Measurements from ENCODE around the gene KMO.

Gene KMO

DNA sequence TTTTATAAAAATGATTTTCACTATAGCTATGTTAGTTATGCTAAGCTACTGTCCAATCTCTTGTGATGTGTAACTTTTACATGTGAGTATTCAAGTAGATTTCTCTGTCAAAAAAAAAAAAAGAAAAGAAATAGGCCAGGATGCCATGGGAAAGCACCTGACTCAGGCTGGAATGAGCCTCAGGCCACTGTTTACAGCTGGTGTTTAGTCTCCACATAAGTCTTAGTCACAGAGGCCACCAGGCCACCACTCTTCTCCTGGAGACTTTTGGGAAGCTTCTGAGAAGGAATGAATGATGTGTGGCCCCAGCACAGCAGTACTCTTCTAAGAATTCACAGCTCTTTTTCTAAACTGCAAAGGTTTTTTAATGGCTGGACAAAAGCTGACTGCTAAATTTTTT, 59.1 kb downstream of the KMO start:
- Histone ChIP-seq H3K9ac (ENCODE audit: low read depth in 1 of 2, low read length in 2 of 2) (no peak overlapping the region), H3K27ac (ENCODE audit: low read depth, low read length) (no peak overlapping the region), H3K27me3 (ENCODE audit: control insufficient read depth in 1 of 2, insufficient read depth in 2 of 2, low read length in 2 of 2) (no peaks in the 10 kb centered on the region), H3K36me3 (ENCODE audit: control insufficient read depth in 1 of 2, insufficient read depth in 2 of 2, low read length in 2 of 2) (peaks cover 0 to 3% of the 10 kb centered on the region in 2 donors), H3K4me1 (ENCODE audit: control insufficient read depth in 1 of 2, insufficient read depth in 2 of 2, low read length in 2 of 2) (no peaks in the 10 kb centered on the region), H3K9me3 (ENCODE audit: control insufficient read depth in 1 of 2, low read length in 2 of 2) (no peaks in the 10 kb centered on the region), H3K4me3 (ENCODE audit: low read depth in 1 of 2, low read length in 2 of 2) (no peak overlapping the region)

DNA sequence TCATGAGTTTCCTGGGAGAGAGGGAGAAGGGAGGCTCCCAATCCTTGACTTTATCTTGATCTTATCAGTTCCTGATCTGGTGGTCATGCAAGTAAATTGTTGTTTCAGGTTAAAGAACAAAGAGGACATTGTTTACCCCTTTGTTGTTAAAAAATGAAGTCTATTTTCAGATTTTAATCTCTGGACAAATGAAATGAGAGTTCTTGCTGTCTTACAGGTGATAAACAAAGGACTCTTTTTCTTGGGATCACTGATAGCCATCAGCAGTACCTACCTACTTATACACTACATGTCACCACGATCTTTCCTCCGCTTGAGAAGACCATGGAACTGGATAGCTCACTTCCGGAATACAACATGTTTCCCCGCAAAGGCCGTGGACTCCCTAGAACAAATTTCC, 59.6 kb downstream of the KMO start:
- H3K27me3 ChIP-seq (ENCODE audit: control insufficient read depth in 1 of 2, insufficient read depth in 2 of 2, low read length in 2 of 2): no peaks in the 10 kb centered on the region
- no peak overlapping the region for H3K27ac ChIP-seq (ENCODE audit: low read depth, low read length)
- no peaks in the 10 kb centered on the region for H3K4me1 ChIP-seq (ENCODE audit: control insufficient read depth in 1 of 2, insufficient read depth in 2 of 2, low read length in 2 of 2)
- peaks cover 0 to 3% of the 10 kb centered on the region in 2 donors for H3K36me3 ChIP-seq (ENCODE audit: control insufficient read depth in 1 of 2, insufficient read depth in 2 of 2, low read length in 2 of 2)
- H3K9me3 ChIP-seq (ENCODE audit: control insufficient read depth in 1 of 2, low read length in 2 of 2): no peaks in the 10 kb centered on the region
- no peak overlapping the region for H3K4me3 ChIP-seq (ENCODE audit: low read depth in 1 of 2, low read length in 2 of 2)
- H3K9ac ChIP-seq (ENCODE audit: low read depth in 1 of 2, low read length in 2 of 2): no peak overlapping the region

DNA sequence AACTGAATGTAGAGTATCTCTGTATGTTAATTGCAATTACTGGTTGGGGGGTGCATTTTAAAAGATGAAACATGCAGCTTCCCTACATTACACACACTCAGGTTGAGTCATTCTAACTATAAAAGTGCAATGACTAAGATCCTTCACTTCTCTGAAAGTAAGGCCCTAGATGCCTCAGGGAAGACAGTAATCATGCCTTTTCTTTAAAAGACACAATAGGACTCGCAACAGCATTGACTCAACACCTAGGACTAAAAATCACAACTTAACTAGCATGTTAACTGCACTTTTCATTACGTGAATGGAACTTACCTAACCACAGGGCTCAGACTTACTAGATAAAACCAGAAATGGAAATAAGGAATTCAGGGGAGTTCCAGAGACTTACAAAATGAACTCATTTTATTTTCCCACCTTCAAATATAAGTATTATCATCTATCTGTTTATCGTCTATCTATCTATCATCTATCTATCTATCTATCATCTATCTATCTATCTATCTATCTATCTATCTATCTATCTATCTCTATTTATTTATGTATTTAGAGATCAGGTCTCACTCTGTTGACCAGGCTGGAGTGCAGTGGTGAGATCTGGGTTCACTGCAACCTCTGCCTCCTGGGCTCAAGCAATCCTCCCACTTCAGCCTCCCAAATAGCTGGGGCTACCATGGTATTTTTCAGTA, 60.2 kb downstream of the KMO start:
- Histone ChIP-seq H3K36me3 (ENCODE audit: control insufficient read depth in 1 of 2, insufficient read depth in 2 of 2, low read length in 2 of 2) (peaks cover 0 to 3% of the 10 kb centered on the region in 2 donors), H3K4me3 (ENCODE audit: low read depth in 1 of 2, low read length in 2 of 2) (no peak overlapping the region), H3K9ac (ENCODE audit: low read depth in 1 of 2, low read length in 2 of 2) (no peak overlapping the region), H3K9me3 (ENCODE audit: control insufficient read depth in 1 of 2, low read length in 2 of 2) (no peaks in the 10 kb centered on the region), H3K4me1 (ENCODE audit: control insufficient read depth in 1 of 2, insufficient read depth in 2 of 2, low read length in 2 of 2) (no peaks in the 10 kb centered on the region), H3K27ac (ENCODE audit: low read depth, low read length) (no peak overlapping the region), H3K27me3 (ENCODE audit: control insufficient read depth in 1 of 2, insufficient read depth in 2 of 2, low read length in 2 of 2) (no peaks in the 10 kb centered on the region)

DNA sequence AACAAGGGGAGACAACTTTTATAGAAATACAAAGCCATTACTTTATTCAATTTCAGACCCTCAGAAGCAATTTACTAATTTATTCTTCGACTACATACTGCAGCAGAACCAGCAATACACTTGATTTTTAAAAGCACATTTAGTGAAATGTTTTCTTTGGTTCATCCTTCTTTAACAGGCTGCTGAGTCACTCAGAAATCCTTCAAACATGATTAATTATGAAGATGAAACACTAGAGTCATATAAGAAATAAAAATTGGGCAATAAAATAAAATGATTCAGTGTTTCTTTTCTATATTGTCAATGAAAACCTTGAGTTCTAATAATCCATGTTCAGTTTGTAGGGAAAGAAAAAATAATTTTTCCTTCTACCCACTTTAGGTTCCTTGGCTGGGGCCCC, 61.0 kb downstream of the KMO start:
- Histone ChIP-seq H3K27ac (ENCODE audit: low read depth, low read length) (no peak overlapping the region), H3K9me3 (ENCODE audit: control insufficient read depth in 1 of 2, low read length in 2 of 2) (no peaks in the 10 kb centered on the region), H3K4me1 (ENCODE audit: control insufficient read depth in 1 of 2, insufficient read depth in 2 of 2, low read length in 2 of 2) (no peaks in the 10 kb centered on the region), H3K27me3 (ENCODE audit: control insufficient read depth in 1 of 2, insufficient read depth in 2 of 2, low read length in 2 of 2) (no peaks in the 10 kb centered on the region), H3K4me3 (ENCODE audit: low read depth in 1 of 2, low read length in 2 of 2) (no peak overlapping the region), H3K9ac (ENCODE audit: low read depth in 1 of 2, low read length in 2 of 2) (no peak overlapping the region), H3K36me3 (ENCODE audit: control insufficient read depth in 1 of 2, insufficient read depth in 2 of 2, low read length in 2 of 2) (peaks cover 0 to 3% of the 10 kb centered on the region in 2 donors)

DNA sequence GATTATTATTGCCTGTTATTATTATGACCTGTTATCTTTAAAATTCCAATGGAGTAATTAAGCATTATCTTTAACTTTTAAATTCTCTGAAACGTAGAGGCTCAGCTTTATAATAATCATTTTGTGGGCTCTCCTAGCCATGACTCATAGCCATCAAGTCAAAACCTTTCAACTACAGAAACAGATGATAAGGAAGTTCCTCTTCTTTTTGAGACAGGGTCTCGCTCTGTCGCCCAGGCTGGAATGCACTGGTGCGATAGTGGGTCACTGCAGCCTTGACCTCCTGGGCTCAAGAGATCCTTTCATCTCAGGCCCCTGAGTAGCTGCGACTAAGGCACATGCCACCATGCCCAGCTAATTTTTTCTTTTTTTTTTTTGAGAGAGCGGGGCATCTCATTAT, 64.5 kb downstream of the KMO start:
- Histone ChIP-seq H3K36me3 (ENCODE audit: control insufficient read depth in 1 of 2, insufficient read depth in 2 of 2, low read length in 2 of 2) (peaks cover 0 to 3% of the 10 kb centered on the region in 2 donors), H3K27me3 (ENCODE audit: control insufficient read depth in 1 of 2, insufficient read depth in 2 of 2, low read length in 2 of 2) (no peaks in the 10 kb centered on the region), H3K4me1 (ENCODE audit: control insufficient read depth in 1 of 2, insufficient read depth in 2 of 2, low read length in 2 of 2) (no peaks in the 10 kb centered on the region), H3K4me3 (ENCODE audit: low read depth in 1 of 2, low read length in 2 of 2) (no peak overlapping the region), H3K9ac (ENCODE audit: low read depth in 1 of 2, low read length in 2 of 2) (no peak overlapping the region), H3K9me3 (ENCODE audit: control insufficient read depth in 1 of 2, low read length in 2 of 2) (no peaks in the 10 kb centered on the region), H3K27ac (ENCODE audit: low read depth, low read length) (no peak overlapping the region)

DNA sequence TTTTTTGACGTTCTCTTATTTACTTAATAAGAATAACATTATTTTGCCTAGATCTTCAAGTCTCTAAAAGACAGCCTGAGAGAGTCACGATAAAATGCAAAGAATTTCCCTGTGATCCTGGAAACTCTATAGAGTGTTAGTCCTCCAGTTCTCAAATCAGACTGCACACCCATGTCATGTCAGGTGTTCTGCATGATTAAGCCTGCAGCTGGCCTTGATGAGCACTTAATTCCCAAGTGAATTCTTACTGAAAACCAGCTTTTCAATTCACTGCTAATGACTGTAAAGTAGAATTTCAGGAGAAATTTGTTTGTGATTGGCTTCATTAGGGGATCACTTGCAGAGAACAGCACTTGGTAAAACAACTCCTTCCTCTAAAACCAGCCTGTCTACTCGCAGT, 66.1 kb downstream of the KMO start:
- Histone ChIP-seq H3K4me1 (ENCODE audit: control insufficient read depth in 1 of 2, insufficient read depth in 2 of 2, low read length in 2 of 2) (no peaks in the 10 kb centered on the region), H3K27me3 (ENCODE audit: control insufficient read depth in 1 of 2, insufficient read depth in 2 of 2, low read length in 2 of 2) (no peaks in the 10 kb centered on the region), H3K4me3 (ENCODE audit: low read depth in 1 of 2, low read length in 2 of 2) (no peak overlapping the region), H3K36me3 (ENCODE audit: control insufficient read depth in 1 of 2, insufficient read depth in 2 of 2, low read length in 2 of 2) (peaks cover 0 to 3% of the 10 kb centered on the region in 2 donors), H3K9ac (ENCODE audit: low read depth in 1 of 2, low read length in 2 of 2) (no peak overlapping the region), H3K9me3 (ENCODE audit: control insufficient read depth in 1 of 2, low read length in 2 of 2) (no peaks in the 10 kb centered on the region), H3K27ac (ENCODE audit: low read depth, low read length) (no peak overlapping the region)

DNA sequence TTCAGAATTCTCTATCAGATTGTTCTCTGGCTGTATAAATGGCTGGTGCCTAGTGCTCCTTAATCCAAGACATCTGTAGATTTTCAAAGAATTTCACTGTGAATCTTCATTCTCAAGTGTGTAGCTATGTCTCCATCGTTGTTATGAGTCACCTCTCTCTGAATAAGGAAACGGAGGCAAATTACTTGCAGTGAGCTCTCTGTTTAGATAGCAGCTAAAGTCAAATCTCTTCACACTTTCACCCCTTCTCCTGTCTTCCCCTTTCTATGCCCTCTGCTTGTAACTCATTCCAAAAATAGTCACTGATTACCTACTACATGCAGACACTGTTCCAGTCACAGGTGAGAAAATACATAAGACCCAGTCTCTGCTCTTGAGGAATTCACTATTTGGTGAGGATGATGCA, 68.3 kb downstream of the KMO start:
- Histone ChIP-seq H3K4me1 (ENCODE audit: control insufficient read depth in 1 of 2, insufficient read depth in 2 of 2, low read length in 2 of 2) (no peaks in the 10 kb centered on the region), H3K9ac (ENCODE audit: low read depth in 1 of 2, low read length in 2 of 2) (no peak overlapping the region), H3K27ac (ENCODE audit: low read depth, low read length) (no peak overlapping the region), H3K9me3 (ENCODE audit: control insufficient read depth in 1 of 2, low read length in 2 of 2) (no peaks in the 10 kb centered on the region), H3K27me3 (ENCODE audit: control insufficient read depth in 1 of 2, insufficient read depth in 2 of 2, low read length in 2 of 2) (no peaks in the 10 kb centered on the region), H3K4me3 (ENCODE audit: low read depth in 1 of 2, low read length in 2 of 2) (no peak overlapping the region), H3K36me3 (ENCODE audit: control insufficient read depth in 1 of 2, insufficient read depth in 2 of 2, low read length in 2 of 2) (no peaks in the 10 kb centered on the region)

DNA sequence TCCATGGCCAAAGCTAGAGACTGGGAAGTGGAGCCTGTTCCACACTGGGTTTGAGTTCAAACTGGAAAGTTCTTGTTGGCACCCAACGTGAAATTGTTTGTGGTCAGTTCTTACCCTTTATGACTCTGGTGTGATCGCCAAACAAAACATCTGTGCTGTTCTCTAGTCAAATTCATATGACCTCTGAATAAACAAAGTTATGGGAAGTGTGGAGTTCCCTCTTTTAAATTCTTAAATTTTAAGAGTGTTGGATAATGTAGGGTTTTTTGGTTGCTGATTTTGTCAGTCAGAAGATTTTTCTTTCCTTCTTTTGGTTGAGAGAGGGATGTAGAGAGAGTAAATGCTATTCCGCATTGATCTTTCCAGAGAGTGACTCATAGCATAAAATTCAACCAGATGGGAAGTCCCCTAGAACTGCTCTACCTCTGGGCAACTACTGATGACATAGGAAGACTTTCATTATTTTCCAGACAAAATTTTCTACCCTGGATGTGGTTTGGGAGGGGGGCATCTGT, 71.6 kb downstream of the KMO start:
- no peak overlapping the region for H3K9ac ChIP-seq (ENCODE audit: low read depth in 1 of 2, low read length in 2 of 2)
- no peak overlapping the region for H3K4me3 ChIP-seq (ENCODE audit: low read depth in 1 of 2, low read length in 2 of 2)
- no peaks in the 10 kb centered on the region for H3K9me3 ChIP-seq (ENCODE audit: control insufficient read depth in 1 of 2, low read length in 2 of 2)
- no peaks in the 10 kb centered on the region for H3K4me1 ChIP-seq (ENCODE audit: control insufficient read depth in 1 of 2, insufficient read depth in 2 of 2, low read length in 2 of 2)
- no peaks in the 10 kb centered on the region for H3K36me3 ChIP-seq (ENCODE audit: control insufficient read depth in 1 of 2, insufficient read depth in 2 of 2, low read length in 2 of 2)
- H3K27me3 ChIP-seq (ENCODE audit: control insufficient read depth in 1 of 2, insufficient read depth in 2 of 2, low read length in 2 of 2): no peaks in the 10 kb centered on the region
- no peak overlapping the region for H3K27ac ChIP-seq (ENCODE audit: low read depth, low read length)

DNA sequence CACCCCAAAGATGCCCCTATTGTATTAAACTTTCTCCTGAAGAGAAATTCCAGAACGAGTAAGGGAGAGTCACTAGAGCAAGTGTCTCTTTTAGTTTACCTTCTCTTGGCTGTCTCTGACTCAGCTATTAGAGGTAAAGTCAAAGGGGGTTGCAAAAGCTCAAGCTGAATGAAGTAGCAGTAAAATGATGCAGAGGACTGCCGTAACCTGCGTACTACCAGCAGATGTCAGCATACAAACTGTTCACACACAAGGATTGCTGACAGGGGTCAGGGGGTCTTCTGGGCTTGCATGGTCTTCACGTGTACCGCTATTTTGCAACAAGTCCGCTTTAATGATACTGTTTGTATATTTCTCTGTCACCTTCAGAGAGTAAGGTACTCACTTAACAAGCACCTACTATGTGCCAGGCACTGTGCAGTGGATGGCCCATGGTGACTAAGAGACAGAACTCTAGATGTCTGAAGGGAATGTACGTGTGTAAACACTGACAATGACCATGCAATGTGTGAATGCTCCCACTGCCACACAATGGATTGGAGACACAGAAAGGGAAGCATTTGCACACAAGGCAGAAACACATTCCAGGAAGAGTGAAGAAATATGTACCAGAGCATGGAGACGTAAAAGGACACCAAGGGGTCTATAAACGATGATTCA, 73.1 kb downstream of the KMO start:
- Histone ChIP-seq H3K36me3 (ENCODE audit: control insufficient read depth in 1 of 2, insufficient read depth in 2 of 2, low read length in 2 of 2) (no peaks in the 10 kb centered on the region), H3K4me1 (ENCODE audit: control insufficient read depth in 1 of 2, insufficient read depth in 2 of 2, low read length in 2 of 2) (peaks cover 0 to 3% of the 10 kb centered on the region in 2 donors), H3K4me3 (ENCODE audit: low read depth in 1 of 2, low read length in 2 of 2) (no peak overlapping the region), H3K27me3 (ENCODE audit: control insufficient read depth in 1 of 2, insufficient read depth in 2 of 2, low read length in 2 of 2) (no peaks in the 10 kb centered on the region), H3K9me3 (ENCODE audit: control insufficient read depth in 1 of 2, low read length in 2 of 2) (no peaks in the 10 kb centered on the region), H3K9ac (ENCODE audit: low read depth in 1 of 2, low read length in 2 of 2) (no peak overlapping the region), H3K27ac (ENCODE audit: low read depth, low read length) (no peak overlapping the region)

DNA sequence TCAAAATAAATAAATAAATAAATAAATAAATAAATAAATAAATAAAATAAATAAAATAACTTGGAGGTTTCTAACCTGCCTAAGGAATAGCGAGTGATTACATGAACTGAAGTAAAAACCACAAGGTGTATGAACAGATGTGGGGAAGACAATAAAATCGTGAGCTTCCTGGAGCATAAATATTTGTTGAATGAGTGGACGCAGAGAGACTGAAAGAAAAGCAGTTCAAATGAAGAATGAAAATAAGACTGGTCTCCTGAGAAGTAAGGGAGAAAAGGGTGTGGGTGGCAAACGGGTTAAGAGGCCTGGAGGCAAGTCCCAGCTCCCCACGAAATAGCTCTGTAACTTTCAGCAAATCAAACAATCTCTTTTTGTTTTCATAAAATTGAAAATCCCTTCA, 74.4 kb downstream of the KMO start:
- Histone ChIP-seq H3K4me3 (ENCODE audit: low read depth in 1 of 2, low read length in 2 of 2) (no peak overlapping the region), H3K4me1 (ENCODE audit: control insufficient read depth in 1 of 2, insufficient read depth in 2 of 2, low read length in 2 of 2) (peaks cover 0 to 10% of the 10 kb centered on the region in 2 donors), H3K9ac (ENCODE audit: low read depth in 1 of 2, low read length in 2 of 2) (no peak overlapping the region), H3K27ac (ENCODE audit: low read depth, low read length) (no peak overlapping the region), H3K9me3 (ENCODE audit: control insufficient read depth in 1 of 2, low read length in 2 of 2) (no peaks in the 10 kb centered on the region), H3K36me3 (ENCODE audit: control insufficient read depth in 1 of 2, insufficient read depth in 2 of 2, low read length in 2 of 2) (no peaks in the 10 kb centered on the region), H3K27me3 (ENCODE audit: control insufficient read depth in 1 of 2, insufficient read depth in 2 of 2, low read length in 2 of 2) (no peaks in the 10 kb centered on the region)
